GM12801 (cell line): Measurements from ENCODE around the gene EPHA6.

Experiments
- CTCF ChIP-seq: IDR thresholded peaks from one replicate; pipeline ENCODE4 v1.5.1; 2011; ENCODE audit warnings: control low read depth; ENCODE audit not compliant: insufficient read length; ENCODE audit errors: extremely low read depth

Gene EPHA6

GRCh38 chr3:96915445-96915844 lies 101.1 kb downstream of the EPHA6 start:
- TF ChIP-seq CTCF, result no peak

- no peak for TF ChIP-seq CTCF
These were observed 116.9 kb downstream of the EPHA6 start for GRCh38 chr3:96931119-96931862.

DNA sequence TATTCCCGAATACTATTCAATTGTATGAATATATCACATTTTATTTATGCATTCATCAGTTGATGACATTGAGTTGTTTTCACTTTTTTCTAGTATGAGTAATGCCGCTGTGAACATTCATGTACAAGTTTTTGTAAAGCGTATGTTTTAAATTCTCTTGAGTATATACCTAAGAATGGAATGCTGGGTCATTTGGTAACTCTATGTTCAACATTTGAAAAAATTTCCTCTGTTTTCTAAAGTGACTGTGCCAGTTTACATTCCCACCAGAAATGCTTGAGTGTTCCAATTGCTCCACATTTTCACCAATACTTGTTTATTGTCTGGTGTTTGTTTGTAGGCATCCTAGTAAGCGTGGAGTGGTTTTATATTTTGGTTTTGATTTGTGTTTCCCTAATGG lies 144.5 kb downstream of the EPHA6 start:
- TF ChIP-seq CTCF, result no peak

DNA sequence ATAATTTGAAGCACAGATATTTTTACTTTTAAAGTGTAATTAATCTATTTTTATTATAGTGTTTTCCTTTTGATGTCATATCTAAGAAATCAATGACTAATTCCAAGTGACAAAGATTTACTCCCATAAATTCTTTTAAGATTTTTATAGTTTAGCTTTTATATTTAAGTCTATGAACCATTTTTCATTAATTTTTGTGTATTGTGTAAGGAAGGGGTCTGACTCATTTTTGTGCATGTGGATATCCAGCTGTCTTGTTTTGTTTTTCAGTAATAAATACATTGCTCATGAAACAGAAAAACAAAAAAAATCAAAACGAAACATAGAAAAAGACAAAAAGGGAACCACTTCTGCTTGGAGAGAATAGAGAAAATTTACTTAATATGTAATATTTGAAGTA lies 145.1 kb downstream of the EPHA6 start:
- TF ChIP-seq CTCF, result no peak

- TF ChIP-seq CTCF, result no peak
These were observed 145.7 kb downstream of the EPHA6 start for GRCh38 chr3:96959901-96960641.

DNA sequence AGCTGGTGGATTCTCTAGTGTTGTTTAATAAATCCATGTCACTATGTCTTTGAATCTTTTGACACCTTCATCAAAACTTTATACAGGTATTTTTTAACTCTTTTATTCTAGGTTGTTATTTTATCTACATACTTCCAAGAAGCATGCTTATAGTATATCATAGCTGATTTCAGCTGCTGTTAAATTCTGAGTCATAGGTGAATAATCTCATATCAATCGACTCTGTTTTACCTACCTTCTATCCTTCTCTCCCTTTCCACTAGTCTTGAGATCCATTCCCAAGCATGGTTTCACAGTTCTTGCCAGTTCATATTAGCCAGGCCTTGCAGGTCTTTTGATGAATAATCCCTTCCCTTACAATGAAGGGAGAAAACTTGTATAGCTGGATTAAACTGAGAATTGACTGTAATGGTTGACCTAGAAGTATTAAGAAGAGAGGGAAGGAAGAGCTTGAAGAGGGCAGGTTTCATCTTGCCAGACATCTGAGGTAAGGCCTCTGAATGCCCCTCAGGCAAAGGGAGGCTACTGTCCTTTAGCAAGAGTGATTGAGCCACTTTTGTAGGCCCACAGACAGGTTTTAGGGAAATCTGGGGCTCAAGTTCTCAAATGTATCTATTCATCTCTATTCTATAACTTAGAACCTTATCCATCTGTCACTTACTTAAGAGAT lies 146.4 kb downstream of the EPHA6 start:
- no peak for TF ChIP-seq CTCF

GRCh38 chr3:96961576-96961975 lies 147.2 kb downstream of the EPHA6 start:
- TF ChIP-seq CTCF, result no peak
